Measurements from ENCODE around the gene DCTN5.

DNA sequence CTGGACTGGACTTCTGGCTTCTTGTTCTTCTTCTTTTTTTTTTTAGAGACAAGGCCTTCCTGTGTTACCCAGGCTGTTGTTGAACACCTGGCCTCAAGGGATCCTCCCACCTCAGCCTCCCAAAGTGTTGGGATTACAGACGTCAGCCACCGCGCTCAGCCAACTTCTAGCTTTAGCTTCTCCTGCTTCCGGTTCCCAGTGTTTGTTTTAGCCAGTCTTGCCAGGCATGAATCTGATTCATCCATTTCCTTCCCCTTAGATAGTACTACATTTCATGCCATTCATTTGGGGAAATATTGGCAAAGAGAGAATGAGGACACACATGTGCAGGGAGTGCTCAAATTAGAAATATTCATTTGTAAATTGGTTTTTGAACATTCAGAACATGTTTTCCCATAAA, 33.1 kb upstream of the DCTN5 start:
- TF ChIP-seq CTCF (IDR thresholded peaks at IDR 0.05) (no peak), POLR2A (IDR thresholded peaks at IDR 0.05) (no peak)
